ENCODE results near the gene SLC2A2.
"Not testable (repeated sequence)": the region's sequence is repeated elsewhere in the genome, so short reads cannot be mapped to it uniquely, and the experiment has no call there.

SLC2A2 gene

DNA sequence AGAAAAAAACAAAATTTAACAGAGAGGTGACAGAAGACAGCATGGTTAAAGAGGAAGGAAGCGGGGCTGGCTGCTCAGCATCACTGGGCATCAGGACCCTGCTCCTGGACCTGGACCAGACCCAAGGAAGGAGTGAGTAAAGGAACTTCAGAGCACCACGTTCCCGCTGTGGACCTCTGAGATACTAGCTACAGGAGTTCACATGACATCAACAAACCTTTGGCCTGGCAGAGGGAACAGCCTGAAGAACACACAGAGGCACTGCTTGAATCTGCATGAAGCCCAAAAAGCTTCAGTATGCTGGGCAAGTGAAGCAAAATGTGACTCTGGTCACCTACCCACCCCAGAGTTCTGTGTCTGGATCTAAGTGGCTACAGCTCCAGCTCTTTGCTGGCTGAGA, 38.1 kb downstream of the SLC2A2 start:
- no peak for DNase-seq (ENCODE audit: low read depth, low spot score)

DNA sequence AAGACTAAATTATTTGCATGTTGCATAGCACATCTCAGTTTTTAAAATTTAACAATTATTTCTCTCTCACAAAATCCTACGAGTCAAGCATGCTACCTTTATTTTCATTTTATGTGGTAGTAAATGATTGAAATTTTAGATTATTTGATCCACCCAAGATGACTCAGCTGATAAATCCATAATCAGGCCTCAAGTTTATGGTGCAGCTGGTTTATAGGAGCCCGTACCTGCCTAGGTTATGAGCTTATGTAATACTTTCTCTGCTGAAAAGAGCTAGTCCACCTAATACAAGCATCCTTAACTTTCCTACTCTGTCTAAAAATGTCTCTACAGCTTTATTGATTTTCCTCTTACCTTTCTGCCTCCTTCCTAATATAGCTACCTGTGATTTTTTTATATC, 41.2 kb downstream of the SLC2A2 start:
- no peak for DNase-seq (ENCODE audit: low read depth, low spot score)

DNA sequence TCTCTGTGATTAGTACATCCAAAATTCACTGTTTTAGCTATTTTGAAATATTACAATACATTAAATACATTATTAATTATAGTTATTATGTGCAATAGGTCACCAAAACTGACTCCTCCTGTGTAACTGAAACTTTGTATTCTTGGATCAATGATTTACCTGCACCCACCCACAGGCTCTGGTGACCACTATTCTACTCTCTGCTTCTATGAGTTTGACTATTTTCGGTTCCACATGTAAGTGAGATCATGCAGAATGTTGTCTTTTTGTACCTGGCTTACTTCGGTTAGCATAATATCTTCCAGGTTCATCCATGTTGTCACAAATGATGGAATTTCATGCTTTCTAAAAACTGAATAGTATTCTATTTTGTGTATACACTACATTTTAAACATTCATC, 43.8 kb downstream of the SLC2A2 start:
- DNase-seq (ENCODE audit: low read depth, low spot score), result no peak

DNA sequence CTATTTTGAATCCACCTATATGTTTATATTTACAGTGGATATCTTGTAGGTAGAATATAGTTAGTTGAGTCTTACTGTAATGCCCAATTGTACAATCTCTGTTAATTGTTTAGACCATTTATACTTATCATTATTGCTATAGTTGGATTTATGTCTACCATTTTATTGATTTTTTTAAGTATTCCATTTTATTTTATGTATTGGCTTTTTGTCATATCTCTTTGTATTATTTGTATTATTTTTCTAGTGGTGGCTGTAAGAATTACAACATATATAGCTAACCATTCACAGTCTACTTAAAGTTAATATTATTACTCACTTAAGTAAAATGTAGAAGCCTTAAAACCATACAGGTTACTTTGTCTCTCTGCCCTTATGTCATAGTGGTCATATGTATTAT, 46.1 kb downstream of the SLC2A2 start:
- no peak for DNase-seq (ENCODE audit: low read depth, low spot score)

DNA sequence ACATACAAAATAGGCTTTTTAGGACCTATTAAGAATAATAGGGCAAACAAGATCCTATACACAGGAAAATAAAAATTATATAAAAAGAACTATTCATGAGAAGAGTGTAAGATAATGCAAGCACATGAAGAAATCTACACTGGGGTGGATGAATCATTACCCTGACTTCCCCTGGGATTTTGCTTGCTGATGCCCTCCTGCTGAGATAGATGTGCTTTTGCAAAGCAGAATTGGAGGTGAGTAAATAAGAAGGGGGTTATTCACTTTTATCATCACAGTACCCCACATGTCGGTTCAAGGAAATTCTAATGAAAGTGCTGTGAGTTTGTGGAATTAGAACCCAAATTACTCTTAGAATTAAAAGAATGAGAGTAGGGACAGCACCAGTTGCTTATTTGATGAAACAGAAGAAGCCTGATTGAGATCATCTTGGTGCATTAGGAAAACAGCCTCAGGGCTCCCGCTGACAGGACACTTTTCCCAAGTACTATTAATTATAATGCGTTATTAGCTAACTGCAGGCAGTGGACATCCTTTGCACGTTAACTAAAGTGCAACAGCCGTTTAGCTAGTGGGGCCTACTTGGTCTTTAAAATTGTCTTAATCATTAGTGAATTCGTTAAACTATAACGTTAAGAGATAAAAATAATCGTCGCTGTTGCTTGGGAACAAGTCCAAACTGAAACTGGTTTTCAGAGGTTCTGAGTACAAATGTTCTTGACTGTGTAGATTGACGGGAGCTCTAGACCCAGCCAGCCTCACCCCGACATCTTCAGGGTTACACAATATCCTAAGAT, 48.4 kb downstream of the SLC2A2 start:
- DNase-seq (ENCODE audit: low read depth, low spot score), result no peak

DNA sequence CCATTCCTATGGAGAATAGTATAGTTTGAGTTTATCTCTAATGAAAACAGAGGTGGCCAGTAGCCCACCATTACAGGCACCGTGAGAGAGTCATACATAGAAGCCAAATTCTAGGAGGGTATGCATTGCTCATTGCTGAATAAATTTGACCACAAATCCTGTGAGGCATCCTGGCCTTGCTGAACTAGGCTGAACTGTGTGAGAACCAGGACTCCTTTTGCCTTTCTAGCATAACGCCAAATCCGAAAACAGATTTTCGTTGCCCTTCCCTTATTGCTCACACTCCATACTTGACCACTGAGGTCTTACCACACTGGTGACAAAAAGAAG, 50.4 kb downstream of the SLC2A2 start:
- no peak for DNase-seq (ENCODE audit: low read depth, low spot score)

DNA sequence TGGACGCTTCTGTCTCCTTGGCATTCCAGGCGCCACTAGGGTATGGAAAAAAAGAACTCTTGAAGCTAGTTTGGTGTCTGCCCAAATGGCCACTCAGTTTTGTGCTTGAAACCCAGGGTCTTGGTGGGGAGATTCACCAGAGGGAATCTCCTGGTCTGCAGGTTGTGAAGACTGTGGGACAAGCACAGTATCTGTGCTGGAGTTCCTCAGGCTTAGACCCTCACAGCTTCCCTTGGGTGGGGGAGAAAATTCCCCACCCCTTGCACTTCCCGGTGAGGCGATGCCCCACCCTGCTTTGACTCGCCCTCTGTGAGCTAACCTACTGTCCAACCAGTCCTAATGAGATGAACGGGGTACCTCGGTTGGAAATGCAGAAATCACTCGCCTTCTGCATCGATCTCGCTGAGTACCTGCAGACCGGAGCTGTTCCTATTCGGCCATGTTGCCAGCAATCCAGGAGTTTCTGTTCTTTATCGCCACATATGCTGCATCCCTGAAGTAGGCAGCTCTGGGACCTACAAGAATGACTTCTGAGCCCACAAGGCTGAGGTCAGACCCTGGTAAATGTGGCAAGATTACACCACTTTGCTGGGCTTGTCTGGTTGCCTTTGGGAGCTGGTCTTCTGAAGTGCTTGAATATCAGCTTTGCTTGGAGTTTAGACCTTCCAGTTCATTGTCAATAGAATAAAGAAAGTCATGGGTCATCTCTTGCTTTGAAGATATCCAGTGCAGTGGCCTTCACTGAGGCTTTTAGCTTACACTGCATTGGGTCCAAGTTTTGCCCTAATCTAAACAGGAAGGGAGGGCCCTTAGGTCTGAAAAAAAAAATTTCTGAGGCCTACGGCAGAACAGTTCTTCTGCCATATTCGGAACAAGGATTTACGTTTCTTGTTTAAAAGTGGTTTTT, 51.0 kb downstream of the SLC2A2 start:
- no peak for DNase-seq (ENCODE audit: low read depth, low spot score)

DNA sequence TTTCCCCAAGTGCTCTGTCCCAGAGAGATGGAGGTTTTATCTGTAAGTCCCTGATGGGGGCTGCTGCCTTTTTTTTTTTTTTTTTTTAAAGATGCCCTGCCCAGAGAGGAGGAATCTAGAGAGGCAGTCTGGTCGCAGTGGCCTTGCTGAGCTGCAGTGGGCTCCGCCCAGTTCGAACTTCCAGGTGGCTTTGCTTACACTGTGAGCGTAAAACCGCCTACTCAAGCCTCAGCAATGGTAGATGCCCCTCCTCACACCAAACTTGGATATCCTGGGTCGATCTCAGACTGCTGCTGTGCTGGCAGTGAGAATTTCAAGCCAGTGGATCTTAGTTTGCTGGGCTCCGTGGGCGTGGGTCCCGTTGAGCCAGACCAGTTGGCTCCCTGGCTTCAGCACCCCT, 51.6 kb downstream of the SLC2A2 start:
- no peak for DNase-seq (ENCODE audit: low read depth, low spot score)

DNA sequence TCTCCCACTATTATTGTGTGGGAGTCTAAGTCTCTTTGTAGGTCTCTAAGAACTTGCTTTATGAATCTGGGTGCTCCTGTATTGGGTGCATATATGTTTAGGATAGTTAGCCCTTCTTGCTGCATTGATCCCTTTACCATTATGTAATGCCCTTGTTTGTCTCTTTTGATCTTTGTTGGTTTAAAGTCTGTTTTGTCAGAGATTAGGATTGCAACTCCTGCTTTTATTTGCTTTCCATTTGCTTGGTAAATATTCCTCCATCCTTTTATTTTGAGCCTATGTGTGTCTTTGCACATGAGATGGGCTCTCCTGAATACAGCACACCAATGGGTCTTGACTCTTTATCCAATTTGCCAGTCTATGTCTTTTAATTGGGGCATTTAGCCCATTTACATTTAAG, 53.6 kb downstream of the SLC2A2 start:
- DNase-seq (ENCODE audit: low read depth, low spot score), result not testable (repeated sequence)

DNA sequence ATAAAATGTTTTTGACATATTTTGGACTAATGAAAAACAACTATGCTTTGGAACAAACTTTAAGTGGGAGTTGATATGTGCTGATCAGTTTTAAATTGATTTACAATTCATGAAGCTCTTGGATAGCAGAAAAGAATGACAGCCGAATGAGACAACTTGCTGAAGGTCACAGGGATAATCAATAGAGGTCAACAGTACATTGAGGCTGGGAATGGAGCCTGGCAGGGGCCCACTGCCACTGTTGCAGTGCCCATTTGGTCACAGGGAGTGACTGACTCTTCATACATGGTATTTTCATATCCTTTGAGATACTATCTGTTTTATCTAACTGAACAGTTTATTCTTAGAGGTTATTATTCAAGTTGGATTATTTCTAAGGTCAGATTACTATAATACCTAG, 59.4 kb downstream of the SLC2A2 start:
- DNase-seq (ENCODE audit: low read depth, low spot score), result no peak

DNA sequence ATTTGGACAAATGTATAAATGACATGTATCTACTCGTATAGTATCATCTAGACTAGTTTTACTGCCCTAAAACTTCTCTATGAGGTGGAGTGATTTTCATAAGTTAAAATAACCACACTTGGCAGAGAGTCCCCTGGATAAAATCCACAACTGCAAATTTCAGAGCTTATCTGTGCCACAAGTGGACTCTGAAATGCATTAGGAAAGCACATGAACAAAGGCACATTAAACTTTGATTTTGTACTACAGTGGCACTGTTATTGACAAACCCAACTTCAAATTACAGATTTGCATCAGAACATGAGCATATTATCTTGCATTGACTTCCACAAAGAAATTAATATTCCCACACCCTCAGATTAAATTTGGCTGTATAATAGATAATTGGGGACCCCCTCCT, 60.0 kb downstream of the SLC2A2 start:
- no peak for DNase-seq (ENCODE audit: low read depth, low spot score)

DNA sequence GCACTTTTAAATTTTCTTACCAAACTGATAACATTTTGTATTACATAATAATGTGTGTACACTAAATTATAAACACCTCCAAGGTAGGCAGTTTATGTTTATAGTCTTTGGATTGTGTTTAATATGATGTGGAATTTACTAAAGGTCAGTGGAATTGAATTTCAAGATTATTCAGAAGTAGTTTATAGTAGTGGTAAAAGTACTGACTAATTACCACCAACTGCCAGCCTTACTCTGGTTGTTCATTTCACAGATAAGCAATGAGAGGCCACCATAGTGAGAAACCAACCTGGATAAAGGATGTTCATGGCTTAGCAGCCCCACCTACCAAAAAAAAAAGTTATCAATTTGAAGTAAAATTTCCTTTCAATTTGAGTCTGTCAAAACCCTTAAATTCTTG, 64.1 kb downstream of the SLC2A2 start:
- no peak for DNase-seq (ENCODE audit: low read depth, low spot score)

DNA sequence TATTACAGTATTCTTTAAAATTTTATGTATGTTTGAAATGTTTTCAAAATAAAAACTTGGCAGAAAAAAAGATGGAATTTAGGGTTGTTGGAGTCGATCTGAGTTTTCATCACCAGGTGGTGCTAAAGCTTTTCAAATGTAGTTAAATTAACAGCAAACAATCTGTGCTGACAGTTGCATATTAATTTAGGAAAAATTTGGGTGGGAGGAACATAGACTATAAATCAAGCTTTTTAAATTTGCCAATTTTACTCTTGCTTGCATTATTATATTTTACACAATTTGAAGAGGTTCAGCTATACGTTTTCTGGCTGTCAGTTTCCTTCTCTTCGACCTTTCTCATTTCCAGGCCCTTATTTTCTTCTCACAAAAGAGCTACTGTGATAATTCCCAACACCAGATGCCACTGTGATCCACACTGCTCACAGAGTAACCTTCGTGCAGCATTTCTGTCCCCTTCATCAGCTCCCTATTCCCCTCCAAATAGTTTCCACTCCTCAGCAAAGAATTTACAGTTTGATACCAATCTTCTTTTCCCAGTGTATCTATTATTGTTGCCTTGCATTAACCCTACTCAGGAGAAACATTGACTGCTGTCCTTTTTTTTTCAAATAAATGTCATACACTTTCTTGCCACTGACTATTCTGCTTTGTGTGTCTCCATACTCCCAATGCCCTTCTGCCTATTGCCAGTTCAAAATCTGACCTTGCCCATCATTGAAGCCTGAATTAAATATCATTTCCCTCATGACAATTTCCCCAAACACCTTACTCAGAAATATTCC, 64.7 kb downstream of the SLC2A2 start:
- DNase-seq (ENCODE audit: low read depth, low spot score), result no peak

DNA sequence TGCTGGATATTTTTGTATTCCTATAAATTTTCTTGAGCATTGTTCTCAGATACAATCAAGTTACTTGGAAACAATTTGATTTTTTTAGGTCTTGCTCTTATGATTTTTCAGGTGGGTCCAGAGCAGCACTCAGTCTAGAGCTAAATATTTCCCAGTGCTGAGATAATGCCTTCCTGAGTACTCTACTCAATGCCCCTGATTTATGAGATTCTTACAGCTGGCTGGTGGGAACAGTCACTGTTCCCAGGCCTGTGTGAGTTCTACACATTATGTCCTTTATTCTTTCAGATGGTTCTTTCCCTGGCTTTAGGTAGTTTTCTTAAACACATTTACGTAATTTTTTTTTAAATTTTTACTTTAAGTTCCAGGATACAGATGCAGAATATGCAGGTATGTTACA, 67.1 kb downstream of the SLC2A2 start:
- DNase-seq (ENCODE audit: low read depth, low spot score), result no peak

DNA sequence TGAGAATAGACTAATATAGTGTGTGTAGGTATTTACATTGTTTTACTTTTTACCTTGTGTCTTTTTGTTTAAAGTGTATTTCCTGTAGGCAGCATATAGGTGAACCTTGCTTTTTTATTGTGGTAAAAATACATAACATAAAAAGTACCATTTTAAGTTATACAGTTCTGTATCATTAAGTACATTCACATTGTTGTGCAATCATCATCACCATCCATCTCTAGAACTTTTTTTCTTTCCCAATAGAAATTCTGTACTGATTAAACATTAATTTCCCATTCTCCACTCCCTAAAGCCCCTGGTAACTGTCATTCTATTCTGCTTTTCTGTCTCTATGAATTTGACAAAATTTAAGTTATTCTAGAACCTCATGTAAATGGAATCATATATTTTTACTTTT, 69.9 kb downstream of the SLC2A2 start:
- no peak for DNase-seq (ENCODE audit: low read depth, low spot score)

DNA sequence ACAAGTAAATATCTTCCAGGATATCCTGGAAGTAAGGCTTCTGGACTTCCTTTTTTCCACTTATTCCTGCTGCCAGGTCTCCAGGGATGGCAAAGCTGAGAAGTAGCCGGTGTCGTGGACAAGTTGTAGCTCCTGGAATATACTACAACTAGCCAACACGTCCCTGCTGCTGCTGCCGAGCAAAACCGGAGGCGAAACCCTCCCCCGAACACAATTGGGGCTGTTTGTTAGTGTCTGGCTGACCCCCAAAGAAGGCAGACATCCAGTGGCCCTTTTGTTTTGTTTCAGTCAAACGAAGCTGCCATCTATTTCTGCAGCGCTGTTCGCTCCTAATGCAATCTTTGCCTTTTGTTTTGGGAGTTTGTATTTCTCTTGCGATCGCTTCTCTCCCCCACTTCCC, 72.8 kb downstream of the SLC2A2 start:
- no peak for DNase-seq (ENCODE audit: low read depth, low spot score)

DNA sequence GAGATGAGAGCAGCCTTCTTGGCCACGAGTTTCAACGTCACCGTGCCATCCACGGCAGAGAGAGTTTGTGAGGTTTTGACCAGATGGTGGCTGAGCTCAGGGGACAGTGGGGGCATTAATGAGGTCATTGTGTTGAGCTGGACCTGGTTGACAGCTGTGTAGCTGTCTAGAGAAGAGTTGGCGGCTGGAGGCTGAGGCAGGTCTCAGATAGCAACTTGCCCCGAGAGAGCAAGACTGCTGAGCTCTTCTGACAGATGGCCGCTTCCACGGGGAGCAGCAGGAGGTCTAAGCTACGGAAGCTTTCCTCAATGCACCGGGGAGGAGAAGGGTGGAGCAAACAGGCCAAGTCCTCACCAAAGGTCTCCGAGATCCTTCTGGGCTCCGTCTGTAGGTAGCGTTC, 73.3 kb downstream of the SLC2A2 start:
- no peak for DNase-seq (ENCODE audit: low read depth, low spot score)

DNA sequence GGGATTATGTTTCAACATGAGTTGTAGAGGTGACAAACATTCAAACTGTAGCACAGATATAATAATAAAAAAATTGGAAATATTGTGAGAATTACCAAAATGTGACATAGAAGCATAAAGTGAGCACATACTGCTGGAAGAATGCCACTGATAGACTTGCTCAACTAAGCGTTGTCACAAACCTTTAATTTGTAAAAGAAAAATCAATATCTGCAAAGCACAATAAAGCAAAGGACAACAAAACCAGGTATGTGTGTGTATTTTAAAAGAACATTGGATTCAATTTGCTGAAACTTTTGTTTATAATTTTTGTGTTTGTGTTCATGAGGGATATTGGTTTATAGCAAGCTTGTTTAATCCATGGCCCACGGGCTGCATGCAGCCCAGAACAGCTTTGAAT, 77.3 kb downstream of the SLC2A2 start:
- DNase-seq (ENCODE audit: low read depth, low spot score), result no peak

DNA sequence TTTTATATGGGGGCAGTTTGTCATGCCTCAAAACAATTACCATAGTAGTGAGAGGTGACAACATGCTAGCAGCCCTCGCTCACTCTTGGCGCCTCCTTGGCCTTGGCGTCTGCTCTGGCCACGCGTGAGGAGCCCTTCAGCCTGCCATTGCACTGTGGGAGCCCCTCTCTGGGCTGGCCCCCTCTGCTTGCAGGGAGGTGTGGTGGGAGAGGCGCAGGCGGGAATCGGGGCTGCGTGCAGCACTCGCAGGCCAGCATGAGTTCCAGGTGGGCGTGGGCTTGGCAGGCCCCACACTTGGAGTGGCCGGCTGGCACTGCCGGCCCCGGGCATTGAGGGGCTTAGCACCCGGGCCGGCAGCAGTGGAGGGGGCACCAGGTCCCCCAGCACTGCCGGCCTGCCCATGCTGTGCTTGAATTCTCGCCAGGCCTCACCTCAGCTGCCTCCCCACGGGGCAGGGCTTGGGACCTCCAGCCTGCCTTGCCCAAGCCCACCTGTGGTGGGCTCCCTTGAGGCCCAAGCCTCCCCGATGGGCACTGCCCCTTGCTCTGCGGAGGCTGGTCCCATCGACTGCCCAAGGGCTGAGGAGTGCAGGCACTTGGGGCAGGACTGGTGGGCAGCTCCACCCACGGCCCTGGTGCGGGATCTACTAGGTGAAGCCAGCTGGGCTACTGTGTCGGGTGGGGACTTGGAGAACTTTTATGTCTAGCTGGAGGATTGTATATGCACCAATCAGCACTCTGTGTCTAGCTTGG, 79.3 kb downstream of the SLC2A2 start:
- no peak for DNase-seq (ENCODE audit: low read depth, low spot score)
